Measurements from ENCODE around the gene JMJD8.

DNA sequence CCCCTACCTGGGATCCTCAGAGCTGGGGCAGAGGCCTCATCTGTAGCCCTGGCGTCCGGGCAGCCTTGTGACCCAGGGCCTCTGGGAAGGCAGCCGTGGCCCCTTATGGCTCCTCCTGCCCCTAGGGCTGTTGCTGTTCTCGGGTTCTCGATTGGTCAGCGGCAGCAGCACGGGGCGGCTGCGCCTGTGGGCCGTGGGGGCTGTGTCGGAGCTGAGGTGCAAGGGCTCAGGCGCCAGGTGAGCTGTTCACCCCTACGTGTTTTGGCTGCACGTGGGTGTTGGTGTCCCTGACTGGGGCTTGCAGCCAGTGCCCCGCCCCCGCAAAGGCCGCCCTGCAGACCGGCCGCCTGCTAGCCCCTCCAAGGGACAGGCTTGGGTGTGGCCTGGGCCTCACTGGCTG is 22.0 kb downstream of the JMJD8 start:
- TF ChIP-seq HDAC2 (IDR thresholded peaks at IDR 0.05) = no peak
- TF ChIP-seq, protein P1, sequence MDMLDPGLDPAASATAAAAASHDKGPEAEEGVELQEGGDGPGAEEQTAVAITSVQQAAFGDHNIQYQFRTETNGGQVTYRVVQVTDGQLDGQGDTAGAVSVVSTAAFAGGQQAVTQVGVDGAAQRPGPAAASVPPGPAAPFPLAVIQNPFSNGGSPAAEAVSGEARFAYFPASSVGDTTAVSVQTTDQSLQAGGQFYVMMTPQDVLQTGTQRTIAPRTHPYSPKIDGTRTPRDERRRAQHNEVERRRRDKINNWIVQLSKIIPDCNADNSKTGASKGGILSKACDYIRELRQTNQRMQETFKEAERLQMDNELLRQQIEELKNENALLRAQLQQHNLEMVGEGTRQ (IDR thresholded peaks at IDR 0.05; ENCODE audit: borderline replicate concordance, low read depth, low read length) = no peak
- TF ChIP-seq POLR2A (IDR thresholded peaks at IDR 0.05; ENCODE audit: low read depth, low read length) = no peak
